HG03139 (cell line): ENCODE data around the gene PRR20C.
"Not testable (repeated sequence)": the region's sequence is repeated elsewhere in the genome, so short reads cannot be mapped to it uniquely, and the experiment has no call there.

Experiments used
- ATAC-seq: cut with Tn5 transposase; IDR thresholded peaks from one replicate; pipeline ENCODE4 v1.9.1; 2021; ENCODE audit not compliant: unreplicated experiment

The PRR20C gene

GRCh38 chr13:57153761-57154160, at the start of gene PRR20C:
TSS of gene PRR20C (plus strand) at chr13:57154061. CDS start at chr13:57154448, 387 bp downstream.
- ATAC-seq, result not testable (repeated sequence)

DNA sequence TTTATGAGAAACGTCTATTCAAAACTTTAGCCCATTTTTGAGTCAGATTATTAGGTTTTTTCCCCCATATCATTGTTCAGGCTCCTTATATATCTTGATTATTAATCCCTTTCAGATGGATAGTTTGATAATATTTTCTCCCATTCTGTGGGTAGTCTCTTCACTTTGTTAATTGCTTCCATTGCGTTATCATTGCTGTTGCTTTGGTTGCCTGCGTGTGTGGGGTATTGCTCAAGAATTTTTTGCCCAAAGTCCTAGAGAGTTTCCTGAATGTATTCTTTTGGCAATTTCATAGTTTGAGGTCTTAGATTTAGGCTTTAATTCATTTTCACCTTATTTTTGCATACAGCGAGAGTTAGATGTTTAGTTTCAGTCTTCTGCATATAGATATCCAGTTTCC, 38.9 kb upstream of the PRR20C start:
- ATAC-seq, result no peak

DNA sequence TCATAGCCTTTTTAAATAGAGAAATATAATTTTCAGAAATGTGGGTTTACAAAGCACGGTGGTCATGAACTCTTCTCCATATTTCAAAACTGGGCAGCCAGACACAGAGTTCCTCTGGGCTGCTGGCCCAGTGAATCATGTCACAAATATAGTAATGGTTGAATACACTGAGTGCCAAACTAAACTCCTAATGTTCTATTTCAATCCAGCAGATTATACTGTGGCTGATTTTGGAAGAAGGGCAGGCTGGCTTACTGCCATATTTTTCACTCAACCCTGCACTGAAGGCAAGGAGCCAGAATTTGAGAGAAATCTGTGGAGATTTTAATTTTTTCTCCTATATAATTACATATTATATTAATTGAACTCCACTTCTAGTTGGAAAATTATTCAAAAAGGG, 30.2 kb upstream of the PRR20C start:
- ATAC-seq, result no peak

GRCh38 chr13:57128909-57129308, 25.0 kb upstream of the PRR20C start:
- ATAC-seq, result no peak

DNA sequence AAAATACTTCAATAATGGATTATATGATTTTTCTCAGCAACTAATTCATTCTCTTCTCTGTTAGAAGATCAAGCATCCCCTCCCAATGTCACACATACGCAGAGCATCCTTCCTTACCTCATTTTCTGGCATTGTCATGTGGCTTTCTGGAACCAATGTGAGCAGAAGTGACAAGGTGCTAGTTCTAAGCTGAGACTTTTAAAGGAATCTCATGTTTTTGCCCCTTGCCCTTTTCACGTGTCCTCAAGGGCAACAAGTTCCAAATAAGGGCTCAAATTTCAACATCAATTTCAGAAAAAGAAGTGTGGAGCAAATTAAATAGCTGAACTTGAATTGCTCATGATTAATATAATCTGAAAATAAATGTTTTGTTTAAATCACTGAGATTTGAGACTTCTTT, 17.8 kb upstream of the PRR20C start:
- ATAC-seq, result no peak

- ATAC-seq, result no peak
Measured at GRCh38 chr13:57137585-57137984, 16.3 kb upstream of the PRR20C start.

DNA sequence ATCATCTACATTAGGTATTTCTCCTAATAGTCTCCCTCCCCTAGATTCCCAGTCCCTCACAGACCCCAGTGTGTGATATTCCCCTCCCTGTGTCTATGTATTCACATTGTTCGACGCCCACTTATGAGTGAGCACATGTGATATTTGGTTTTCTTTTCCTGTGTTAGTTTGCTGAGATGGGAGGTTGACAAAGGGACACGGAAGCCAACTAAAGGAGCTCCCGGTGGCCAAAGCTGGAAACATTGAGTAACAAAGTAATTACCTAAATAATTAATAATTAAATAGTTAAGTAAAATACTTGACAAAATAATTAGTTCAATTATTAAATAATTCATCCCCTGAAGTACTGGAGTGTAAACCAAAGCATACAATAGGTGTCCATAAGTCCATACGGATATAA, 14.9 kb upstream of the PRR20C start:
- no peak for ATAC-seq

GRCh38 chr13:57139781-57140180, 14.1 kb upstream of the PRR20C start:
- not testable (repeated sequence) for ATAC-seq

GRCh38 chr13:57140235-57140968, 13.5 kb upstream of the PRR20C start, which contains the start of gene PRR20A:
TSS of gene PRR20A (plus strand) at chr13:57140918. CDS start at chr13:57141305, 387 bp downstream.
- ATAC-seq, result not testable (repeated sequence)

- ATAC-seq, result not testable (repeated sequence)
Measured at GRCh38 chr13:57147188-57147587, 6.7 kb upstream of the PRR20C start, which contains the start of gene PRR20B. TSS of gene PRR20B (plus strand) at chr13:57147488. CDS start at chr13:57147875, 387 bp downstream.

DNA sequence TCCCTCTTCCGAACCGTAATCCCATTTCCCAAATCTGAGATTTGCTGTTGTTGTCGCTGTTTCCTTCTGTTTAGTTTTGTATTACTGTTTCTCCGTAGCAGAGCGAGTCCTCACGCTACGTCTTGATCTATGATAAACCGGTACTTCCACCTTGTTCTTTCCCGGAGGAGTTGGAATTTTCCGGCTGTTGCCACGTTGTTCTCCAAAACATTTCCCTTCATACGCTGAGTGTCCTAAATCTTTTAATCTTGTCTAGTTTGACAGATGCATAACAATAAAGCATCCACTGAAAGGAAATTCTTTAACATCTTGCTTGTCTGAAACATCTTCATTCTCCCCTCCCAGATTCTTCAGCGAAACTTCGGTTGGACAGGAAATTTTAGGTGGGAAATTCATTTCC, 5.8 kb upstream of the PRR20C start:
- ATAC-seq, result not testable (repeated sequence)

GRCh38 chr13:57160332-57160731, 6.5 kb downstream of the PRR20C start, which contains the start of gene PRR20D:
TSS of gene PRR20D (plus strand) at chr13:57160632. CDS start at chr13:57161019, 387 bp downstream.
- not testable (repeated sequence) for ATAC-seq

DNA sequence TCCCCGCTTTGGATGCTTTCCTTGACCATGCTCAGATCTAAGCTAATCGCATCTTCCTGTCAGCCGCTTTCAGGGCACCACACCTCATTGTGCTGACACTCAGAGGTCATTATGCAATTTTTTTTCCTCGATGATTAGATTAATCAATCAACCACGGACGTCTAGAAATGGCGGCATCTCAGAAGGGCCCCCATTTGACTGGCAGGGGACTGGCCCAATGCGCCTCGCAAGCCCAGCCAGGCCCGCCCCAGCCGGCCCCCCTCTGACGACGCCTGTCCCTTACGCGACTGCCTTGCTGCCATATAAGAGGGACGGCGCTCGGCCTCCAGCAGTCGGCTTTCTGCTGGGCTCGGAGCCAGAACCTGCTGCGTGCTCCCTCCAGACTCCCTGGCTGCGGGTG, 13.0 kb downstream of the PRR20C start, which contains the start of gene PRR20E:
PRR20E (plus strand) TSS at position 301 of the 400 bp plus-strand sequence. CDS start 387 bp downstream, outside the sequence.
- ATAC-seq, result not testable (repeated sequence)

DNA sequence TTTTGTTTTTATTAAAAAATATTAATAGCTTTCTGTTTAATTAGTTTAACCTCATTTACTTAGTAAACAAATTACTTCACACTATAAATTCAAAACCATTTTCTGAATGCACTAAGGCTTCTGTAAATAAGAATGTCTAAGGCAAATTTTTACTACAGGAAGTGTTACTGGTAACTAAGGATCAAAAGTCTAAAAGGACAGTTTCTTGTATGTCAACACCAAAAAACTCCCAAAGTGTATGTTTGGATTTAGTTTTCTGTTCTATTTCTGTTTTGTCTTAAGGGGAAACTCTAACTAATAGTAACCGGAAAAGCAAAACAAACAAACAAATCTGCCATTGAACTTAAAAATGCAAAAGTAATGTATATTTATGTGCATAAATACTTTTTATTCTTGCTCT, 37.8 kb downstream of the PRR20C start:
- ATAC-seq, result no peak
